Measurements from ENCODE around the gene ONECUT1.
A peak's percentile ranks its signal among the peaks of the same experiment; 100 is the strongest.
"Not testable (repeated sequence)": the region's sequence is repeated elsewhere in the genome, so short reads cannot be mapped to it uniquely, and the experiment has no call there.

Gene ONECUT1

DNA sequence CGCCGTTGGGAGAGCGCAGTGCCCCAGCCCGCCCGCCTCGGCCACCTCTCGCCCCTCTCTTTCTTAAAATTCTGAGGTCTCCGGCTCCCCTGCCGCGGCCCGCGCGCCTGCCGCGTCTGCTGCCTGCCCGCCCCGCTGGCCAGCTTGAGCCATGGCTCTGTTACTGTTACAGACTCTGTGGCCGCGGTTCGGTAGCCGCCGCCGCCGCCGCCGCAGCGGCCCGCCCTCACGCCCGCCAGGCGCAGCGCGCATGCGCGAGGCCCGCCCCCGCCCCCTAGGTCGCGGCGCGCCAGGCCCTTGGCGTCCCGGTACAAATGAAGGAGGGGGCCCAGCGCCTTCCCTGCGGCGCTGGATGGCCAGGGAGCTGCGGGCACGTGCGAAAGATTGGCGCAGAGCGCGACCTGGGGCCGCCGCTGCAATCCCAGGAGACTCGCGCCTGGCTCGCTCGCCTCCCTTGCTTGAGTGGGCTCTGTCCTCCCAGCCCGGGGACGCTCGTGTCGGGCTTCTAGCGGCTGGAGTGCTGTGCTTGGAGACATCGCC is at the start of gene ONECUT1:
Gene ONECUT1, minus strand, starts transcription at position 168 of the 540 bp plus-strand sequence. CDS start 452 bp downstream, outside the sequence.
- peak; percentile 33 for DNase-seq

DNA sequence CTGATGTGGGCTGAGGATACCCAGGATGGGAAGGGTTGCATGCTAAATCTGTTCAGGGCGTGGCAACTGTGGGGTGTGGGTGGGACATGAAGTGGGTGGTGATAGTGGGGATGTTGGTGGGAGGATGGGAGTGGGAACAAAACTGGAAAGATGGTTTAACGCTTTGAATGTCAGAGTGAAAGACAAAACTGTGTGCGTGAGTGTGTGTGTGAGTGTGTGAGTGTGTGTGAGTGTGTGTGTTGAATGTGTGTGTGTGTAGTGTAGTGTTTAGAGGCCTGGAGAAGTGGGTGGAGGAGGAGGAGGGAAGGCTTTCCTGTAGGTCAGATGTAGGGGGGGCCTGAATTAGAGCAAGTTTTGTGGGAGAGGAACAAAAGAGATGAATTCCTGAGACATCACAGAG is 44.2 kb upstream of the ONECUT1 start:
- no peak for DNase-seq

GRCh38 chr15:52824169-52824942 is 34.2 kb upstream of the ONECUT1 start:
- not testable (repeated sequence) for DNase-seq

- no peak for DNase-seq
These were observed 32.3 kb upstream of the ONECUT1 start for GRCh38 chr15:52822475-52822874.

DNA sequence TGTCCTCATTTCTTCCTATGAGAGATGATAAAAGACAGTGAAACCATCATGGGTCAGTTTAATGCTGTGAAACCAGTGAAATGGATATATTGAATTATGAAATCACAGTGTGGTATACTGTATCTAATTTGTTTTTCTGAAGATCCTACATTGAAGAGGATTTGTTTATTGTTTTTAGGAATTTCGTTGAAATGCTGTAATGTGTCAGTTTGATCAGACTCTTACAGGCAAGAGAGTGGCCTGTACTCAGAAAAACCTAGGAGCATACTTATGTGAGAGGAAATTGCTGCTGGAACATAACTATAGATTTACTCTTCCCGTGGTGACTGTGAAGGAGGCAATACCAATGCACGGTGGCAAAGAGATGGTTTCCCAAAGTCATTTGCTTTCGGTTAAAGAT is 29.1 kb upstream of the ONECUT1 start:
- DNase-seq: no peak

DNA sequence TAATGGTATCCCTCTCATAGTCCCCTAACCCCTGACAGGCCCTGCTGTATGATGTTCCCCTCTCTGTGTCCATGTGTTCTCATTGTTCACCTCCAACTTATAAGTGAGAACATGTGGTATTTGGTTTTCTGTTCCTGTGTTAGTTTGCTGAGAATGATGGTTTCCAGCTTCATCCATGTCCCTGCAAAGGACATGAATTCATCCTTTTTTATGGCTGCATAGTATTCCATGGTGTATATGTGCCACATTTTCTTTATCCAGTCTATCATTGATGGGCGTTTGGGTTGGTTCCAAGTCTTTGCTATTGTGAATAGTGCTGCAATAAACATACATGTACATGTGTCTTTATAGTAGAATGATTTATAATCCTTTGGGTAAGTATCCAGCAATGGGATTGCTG is 25.8 kb upstream of the ONECUT1 start:
- not testable (repeated sequence) for DNase-seq

- no peak for DNase-seq
These were observed 18.9 kb upstream of the ONECUT1 start for GRCh38 chr15:52808996-52809395.

GRCh38 chr15:52808441-52808840 is 18.3 kb upstream of the ONECUT1 start:
- no peak for DNase-seq

DNA sequence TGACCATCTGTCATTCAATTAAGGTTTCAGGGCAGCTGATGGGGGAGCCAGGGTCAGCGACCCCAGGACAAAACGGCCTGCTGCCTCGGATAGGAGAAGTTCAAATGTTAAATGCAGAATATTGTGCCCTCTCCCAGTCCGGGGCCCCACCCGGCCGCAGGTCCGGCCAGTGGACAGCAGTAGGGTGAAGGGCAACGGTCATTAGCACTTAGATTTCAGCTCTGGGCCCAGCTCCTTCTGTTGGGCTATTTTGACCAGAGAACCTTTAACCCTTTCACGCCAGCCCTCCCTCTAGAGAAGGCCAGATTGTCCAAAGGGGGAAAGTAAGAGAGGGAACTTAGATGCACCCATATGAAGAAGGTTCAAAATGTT is 16.1 kb upstream of the ONECUT1 start:
- no peak for DNase-seq

- no peak for DNase-seq
These were observed 15.5 kb upstream of the ONECUT1 start for GRCh38 chr15:52805351-52806283.

GRCh38 chr15:52804526-52805081 is 14.5 kb upstream of the ONECUT1 start:
- DNase-seq: no peak

- no peak for DNase-seq
These were observed 13.6 kb upstream of the ONECUT1 start for GRCh38 chr15:52803467-52804306.

DNA sequence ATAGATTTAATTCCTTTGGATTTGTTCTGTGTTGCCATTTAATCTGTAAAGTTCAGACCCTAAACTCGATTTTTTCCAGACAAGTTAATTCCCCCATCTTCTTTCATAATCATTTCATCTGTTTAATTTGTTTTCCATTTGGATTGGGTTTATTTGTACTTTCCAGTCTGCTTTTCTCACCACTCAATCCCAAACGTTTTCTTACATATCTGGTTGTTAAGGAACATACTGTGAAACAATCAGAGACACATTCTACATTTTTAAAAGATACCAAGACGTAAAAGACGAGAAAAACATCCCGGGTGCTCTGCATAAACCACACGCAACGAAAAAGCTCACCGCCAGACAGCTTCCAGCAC is 13.0 kb upstream of the ONECUT1 start:
- no peak for DNase-seq

DNA sequence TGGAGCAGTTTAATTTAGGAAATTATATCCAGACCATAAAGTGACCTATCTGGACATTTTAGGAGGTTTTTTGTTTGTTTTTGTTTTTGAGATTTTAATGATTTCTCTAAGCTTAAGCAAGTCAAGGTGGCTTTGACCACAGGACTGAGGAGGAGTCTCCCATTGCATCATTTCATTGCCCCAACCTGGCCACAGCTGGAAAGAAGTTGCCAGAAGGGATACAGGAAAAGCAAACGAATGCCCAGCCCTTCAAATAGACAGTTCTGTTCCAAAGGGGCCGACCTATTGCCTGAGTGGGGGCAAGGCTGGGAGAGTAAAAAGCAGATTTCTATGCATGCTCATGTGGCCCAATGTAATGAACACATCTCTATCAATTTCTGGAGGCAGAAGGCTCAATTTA is 12.0 kb upstream of the ONECUT1 start:
- no peak for DNase-seq

DNA sequence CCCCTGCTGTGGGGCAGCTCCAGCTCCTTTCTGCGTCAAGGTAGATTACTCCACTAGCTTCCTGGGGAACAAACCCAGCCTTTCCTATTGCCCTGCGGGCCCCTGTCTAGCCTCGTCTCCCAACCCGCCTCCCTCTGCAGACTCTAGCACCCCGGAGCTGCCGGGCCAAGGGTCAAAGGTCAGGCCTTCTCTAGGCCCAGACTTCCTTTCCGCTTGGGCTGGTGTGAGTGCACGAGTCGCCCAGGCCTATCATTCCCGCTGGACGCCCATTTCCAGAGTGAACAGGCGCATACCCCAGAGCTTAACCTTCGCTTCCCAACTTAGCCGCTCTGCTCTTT is 11.6 kb upstream of the ONECUT1 start:
- DNase-seq: no peak

GRCh38 chr15:52800828-52801747 is 11.0 kb upstream of the ONECUT1 start:
- no peak for DNase-seq

- no peak for DNase-seq
These were observed 9.1 kb upstream of the ONECUT1 start for GRCh38 chr15:52799145-52799811.

DNA sequence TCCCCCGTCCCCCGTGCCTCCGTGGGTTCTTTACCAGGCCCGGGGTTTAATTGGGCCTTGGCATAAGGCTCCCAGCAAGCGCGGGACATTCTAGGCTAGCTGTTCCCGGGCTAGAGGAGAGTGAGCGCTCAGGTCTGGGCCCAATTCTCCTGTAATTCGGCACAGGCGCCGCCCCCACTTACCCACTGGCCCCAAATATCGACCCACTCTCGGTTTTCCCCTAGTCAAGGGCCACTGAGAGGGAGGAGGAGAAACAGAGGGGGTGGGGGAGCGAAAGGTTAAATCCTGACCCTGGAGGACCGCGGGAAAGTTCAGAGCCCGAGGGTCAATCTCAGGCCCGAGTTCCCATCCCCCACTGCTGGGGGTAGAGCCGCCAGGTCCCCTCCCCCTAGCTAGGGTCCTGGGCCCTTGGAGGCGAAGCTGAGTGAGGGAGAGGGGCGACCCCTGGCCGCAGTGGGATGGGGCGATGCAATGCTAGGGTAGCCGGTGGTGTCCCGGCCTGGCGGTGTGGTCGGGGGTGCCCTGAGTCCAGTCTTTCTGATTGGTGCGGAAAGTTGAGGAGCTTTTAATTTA is 8.5 kb upstream of the ONECUT1 start:
- no peak for DNase-seq

DNA sequence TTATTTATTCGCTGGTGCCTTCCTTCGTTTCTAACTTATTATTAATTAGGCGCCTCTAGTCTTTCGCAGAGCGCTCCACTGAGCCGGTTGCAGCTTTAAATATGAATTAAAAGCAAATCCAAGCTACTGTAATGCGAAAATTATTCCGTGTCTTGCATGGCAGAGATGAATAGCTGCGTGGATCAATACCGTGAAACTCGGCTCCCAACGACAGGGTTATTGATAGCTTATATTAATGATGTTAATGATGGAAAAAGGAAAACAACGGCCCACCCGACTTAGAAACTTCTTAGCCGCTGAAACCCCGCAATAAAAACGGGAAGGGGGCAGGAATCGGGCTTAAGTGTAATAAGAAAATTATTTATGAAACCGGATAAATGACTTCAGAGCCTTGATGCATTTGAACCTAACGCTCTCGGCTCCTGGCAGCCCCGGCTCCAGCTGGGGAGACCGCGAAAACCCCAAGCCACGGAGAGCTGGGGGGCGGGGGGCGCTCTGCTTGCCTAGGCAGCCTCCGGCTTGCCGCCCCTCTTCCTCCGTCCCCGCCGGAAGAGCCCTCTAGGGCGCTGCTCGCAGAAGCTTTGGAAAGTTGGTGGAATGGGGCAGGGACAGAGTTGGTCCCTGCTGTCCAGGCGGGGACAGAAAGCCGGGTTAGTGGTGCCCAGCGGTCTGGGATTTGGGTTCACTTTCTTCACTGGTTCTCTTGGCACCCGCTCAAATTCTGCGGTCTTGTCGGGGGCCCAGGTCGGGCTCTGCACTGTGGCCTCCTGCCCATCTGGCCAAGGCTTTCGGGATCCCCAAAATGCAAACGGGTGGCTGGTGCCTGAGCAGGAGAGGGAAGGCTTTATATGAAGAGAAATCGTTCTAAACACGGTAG is 7.7 kb upstream of the ONECUT1 start:
- DNase-seq: no peak
